Astrocyte (in vitro differentiated cells and primary cell): Measurements from ENCODE around the gene EDIL3. TPM values are rescaled to one million over a fixed set of nuclear protein-coding genes. Genes with fewer than 3 reads are reported as not detected.

Experiments used
- DNase-seq: peaks from one replicate; pipeline ENCODE4 v3.0.0-alpha.2; 2010; ENCODE audit warnings: low read depth
- FAIRE-seq: peaks from 2 replicates; lab custom pipeline; 2011; peaks lifted over from hg19 to GRCh38; lab: Jason Lieb, UNC
- H2AFZ ChIP-seq: 2 replicates; pipeline ENCODE4 v1.6.0; 2012; ENCODE audit warnings: low read depth, low read length, inconsistent platforms
- H3K27ac ChIP-seq: 2 replicates; pipeline ENCODE4 v1.5.1; 2011; ENCODE audit warnings: low read depth, low read length, inconsistent platforms
- H3K27me3 ChIP-seq: 2 replicates; pipeline ENCODE4 v1.6.0; 2011; ENCODE audit warnings: low read length, inconsistent platforms; ENCODE audit not compliant: insufficient read depth
- H3K36me3 ChIP-seq: 2 replicates; pipeline ENCODE4 v1.5.1; 2011; ENCODE audit warnings: low read length, inconsistent platforms; ENCODE audit not compliant: insufficient read depth
- H3K4me1 ChIP-seq: 2 replicates; pipeline ENCODE4 v1.5.1; 2011; ENCODE audit warnings: low read length, inconsistent platforms; ENCODE audit not compliant: insufficient read depth
- H3K4me2 ChIP-seq: 2 replicates; pipeline ENCODE4 v1.6.0; 2012; ENCODE audit warnings: low read length, inconsistent platforms
- H3K4me3 ChIP-seq: 2 replicates; pipeline ENCODE4 v1.5.1; 2011; ENCODE audit warnings: low read depth, mild to moderate bottlenecking, low read length, inconsistent platforms; ENCODE audit not compliant: insufficient read depth
- H3K79me2 ChIP-seq: 2 replicates; pipeline ENCODE4 v1.6.0; 2012; ENCODE audit warnings: mild to moderate bottlenecking, low read length, inconsistent platforms; ENCODE audit not compliant: insufficient read depth
- H3K9ac ChIP-seq: 2 replicates; pipeline ENCODE4 v1.6.0; 2012; ENCODE audit warnings: mild to moderate bottlenecking, low read length, inconsistent platforms
- H3K9me3 ChIP-seq: 2 replicates; pipeline ENCODE4 v1.5.1; 2012; ENCODE audit warnings: low read depth, mild to moderate bottlenecking, low read length, inconsistent platforms; ENCODE audit not compliant: insufficient read depth
- H4K20me1 ChIP-seq: 2 replicates; pipeline ENCODE4 v1.6.0; 2012; ENCODE audit warnings: low read length, inconsistent platforms; ENCODE audit not compliant: insufficient read depth
- H3K27ac Mint-ChIP-seq: one replicate; pipeline ENCODE4 v1.8.0; 2021; ENCODE audit warnings: mild to moderate bottlenecking, mixed read lengths; ENCODE audit not compliant: unreplicated experiment
- H3K27me3 Mint-ChIP-seq: one replicate; pipeline ENCODE4 v1.8.0; 2021; ENCODE audit warnings: low read depth, mixed read lengths; ENCODE audit not compliant: unreplicated experiment
- H3K36me3 Mint-ChIP-seq: one replicate; pipeline ENCODE4 v1.8.0; 2021; ENCODE audit warnings: low read depth, mixed read lengths; ENCODE audit not compliant: unreplicated experiment
- H3K4me1 Mint-ChIP-seq: one replicate; pipeline ENCODE4 v1.8.0; 2021; ENCODE audit warnings: low read depth, mixed read lengths; ENCODE audit not compliant: unreplicated experiment
- H3K4me3 Mint-ChIP-seq: one replicate; pipeline ENCODE4 v1.8.0; 2021; ENCODE audit warnings: mild to moderate bottlenecking, moderate library complexity, mixed read lengths; ENCODE audit not compliant: unreplicated experiment
- H3K9me3 Mint-ChIP-seq: one replicate; pipeline ENCODE4 v1.8.0; 2021; ENCODE audit warnings: mild to moderate bottlenecking, mixed read lengths; ENCODE audit not compliant: unreplicated experiment
- EZH2 ChIP-seq: IDR thresholded peaks from 2 replicates; pipeline ENCODE4 v1.6.1; 2012; ENCODE audit warnings: mild to moderate bottlenecking, low read length, inconsistent platforms; ENCODE audit not compliant: insufficient read depth
- total RNA-seq: library from RNA; stranded (reverse); gene quantifications from 2 replicates; pipeline ENCODE4 v1.2.1, GENCODE V29; 2021
- TF ChIP-seq, protein P1 (sequence below): IDR thresholded peaks from 2 replicates; pipeline ENCODE4 v1.5.1; 2011; ENCODE audit warnings: low read depth, mild to moderate bottlenecking, inconsistent platforms, low read length, moderate library complexity; ENCODE audit not compliant: insufficient read depth

EDIL3 gene
- total RNA-seq, 1 donor from 2014 or later = 226 TPM

DNA sequence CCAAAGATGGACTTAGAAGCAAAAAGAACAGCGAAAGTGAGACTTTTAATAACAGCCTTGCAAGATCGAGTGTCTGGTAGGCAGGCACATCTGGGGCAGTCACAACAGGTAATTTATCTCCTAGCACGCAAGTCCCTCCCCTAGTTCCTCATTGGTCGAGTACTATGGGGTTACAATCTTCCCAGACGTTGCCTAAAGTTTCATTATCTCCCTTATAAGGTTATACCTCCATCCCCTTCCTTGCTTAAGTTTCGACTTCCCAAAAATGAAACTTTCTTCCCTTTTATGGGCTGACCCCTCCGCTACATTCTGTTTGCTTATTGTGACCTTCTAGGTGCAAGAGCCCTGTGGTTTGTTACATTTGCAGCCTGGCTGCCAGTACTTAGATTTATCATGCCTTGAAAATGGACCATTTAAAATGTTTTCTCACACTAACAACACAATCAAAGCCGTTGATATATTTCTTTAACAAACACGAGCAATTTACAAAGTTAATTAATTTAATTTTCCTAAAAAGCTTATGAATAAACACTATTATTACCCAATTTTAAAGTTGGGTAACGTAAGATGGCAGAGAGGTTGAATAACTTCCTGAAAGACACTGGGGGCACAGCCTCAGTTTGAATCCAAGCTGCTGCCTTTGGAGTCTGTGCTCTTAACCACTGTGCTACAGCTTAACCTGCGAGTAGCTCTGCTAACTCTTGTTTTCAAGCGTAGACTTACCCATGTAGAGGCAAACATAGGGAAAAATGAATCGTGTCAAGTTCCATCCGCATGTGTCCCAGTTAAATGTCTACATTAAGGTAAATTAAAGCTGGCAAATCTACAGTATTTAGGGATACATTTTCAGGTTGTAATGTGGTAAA is 91.7 kb downstream of the EDIL3 start:
- no peak overlapping the region for H3K4me2 ChIP-seq
- no peak overlapping the region for H3K9ac ChIP-seq
- H2AFZ ChIP-seq = no peak overlapping the region
- H3K4me1 ChIP-seq = peaks cover 36% of the 10 kb centered on the region
- Mint-ChIP-seq H3K4me3 (no peak overlapping the region), H3K4me1 (peaks cover 37% of the 10 kb centered on the region), H3K9me3 (peaks cover 8% of the 10 kb centered on the region), H3K27ac (peak overlapping the region; percentile 29), H3K36me3 (peaks cover 8% of the 10 kb centered on the region), H3K27me3 (no peaks in the 10 kb centered on the region)
- no peaks in the 10 kb centered on the region for H3K27me3 ChIP-seq
- DNase-seq (no peak), FAIRE-seq (no peak)
- no peak for TF ChIP-seq EZH2
- TF ChIP-seq, protein P1, sequence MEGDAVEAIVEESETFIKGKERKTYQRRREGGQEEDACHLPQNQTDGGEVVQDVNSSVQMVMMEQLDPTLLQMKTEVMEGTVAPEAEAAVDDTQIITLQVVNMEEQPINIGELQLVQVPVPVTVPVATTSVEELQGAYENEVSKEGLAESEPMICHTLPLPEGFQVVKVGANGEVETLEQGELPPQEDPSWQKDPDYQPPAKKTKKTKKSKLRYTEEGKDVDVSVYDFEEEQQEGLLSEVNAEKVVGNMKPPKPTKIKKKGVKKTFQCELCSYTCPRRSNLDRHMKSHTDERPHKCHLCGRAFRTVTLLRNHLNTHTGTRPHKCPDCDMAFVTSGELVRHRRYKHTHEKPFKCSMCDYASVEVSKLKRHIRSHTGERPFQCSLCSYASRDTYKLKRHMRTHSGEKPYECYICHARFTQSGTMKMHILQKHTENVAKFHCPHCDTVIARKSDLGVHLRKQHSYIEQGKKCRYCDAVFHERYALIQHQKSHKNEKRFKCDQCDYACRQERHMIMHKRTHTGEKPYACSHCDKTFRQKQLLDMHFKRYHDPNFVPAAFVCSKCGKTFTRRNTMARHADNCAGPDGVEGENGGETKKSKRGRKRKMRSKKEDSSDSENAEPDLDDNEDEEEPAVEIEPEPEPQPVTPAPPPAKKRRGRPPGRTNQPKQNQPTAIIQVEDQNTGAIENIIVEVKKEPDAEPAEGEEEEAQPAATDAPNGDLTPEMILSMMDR = no peak
- H3K79me2 ChIP-seq = peaks cover 77% of the 10 kb centered on the region
- no peak overlapping the region for H3K27ac ChIP-seq
- no peak overlapping the region for H3K4me3 ChIP-seq
- no peaks in the 10 kb centered on the region for H4K20me1 ChIP-seq
- H3K9me3 ChIP-seq = no peaks in the 10 kb centered on the region
- no peaks in the 10 kb centered on the region for H3K36me3 ChIP-seq

- no peaks in the 10 kb centered on the region for H3K27me3 ChIP-seq
- peaks cover 68% of the 10 kb centered on the region for H3K79me2 ChIP-seq
- no peaks in the 10 kb centered on the region for H3K36me3 ChIP-seq
- Mint-ChIP-seq H3K9me3 (peaks cover 2% of the 10 kb centered on the region), H3K36me3 (peaks cover under 1% of the 10 kb centered on the region), H3K4me3 (no peak overlapping the region), H3K27me3 (no peaks in the 10 kb centered on the region), H3K4me1 (peaks cover 38% of the 10 kb centered on the region), H3K27ac (peak overlapping the region; percentile 13)
- DNase-seq (no peak), FAIRE-seq (no peak)
- no peak for TF ChIP-seq EZH2
- TF ChIP-seq, protein P1 = no peak
- H3K4me3 ChIP-seq = no peak overlapping the region
- H3K9me3 ChIP-seq = no peaks in the 10 kb centered on the region
- H3K27ac ChIP-seq = no peak overlapping the region
- no peak overlapping the region for H3K9ac ChIP-seq
- no peaks in the 10 kb centered on the region for H4K20me1 ChIP-seq
- no peak overlapping the region for H3K4me2 ChIP-seq
- H3K4me1 ChIP-seq = peaks cover 37% of the 10 kb centered on the region
- no peak overlapping the region for H2AFZ ChIP-seq
Observed at GRCh38 chr5:84292000-84292642, 92.6 kb downstream of the EDIL3 start.
